ENCODE measurements around the gene SPRY2.
A peak's percentile ranks its signal among the peaks of the same experiment; 100 is the strongest.
"Not testable (repeated sequence)": the region's sequence is repeated elsewhere in the genome, so short reads cannot be mapped to it uniquely, and the experiment has no call there.

Gene SPRY2

GRCh38 chr13:80341101-80341755, at the start of gene SPRY2:
SPRY2 (minus strand) TSS chr13:80341126; CDS start chr13:80337705, 3,421 bp downstream.
- DNase-seq = peak; percentile 48

GRCh38 chr13:80390338-80390737, 49.4 kb upstream of the SPRY2 start:
- DNase-seq = no peak

- DNase-seq = no peak
Observed at GRCh38 chr13:80389073-80390038, 48.4 kb upstream of the SPRY2 start.

- no peak for DNase-seq
Observed at GRCh38 chr13:80388506-80388905, 47.6 kb upstream of the SPRY2 start.

GRCh38 chr13:80386592-80386991, 45.7 kb upstream of the SPRY2 start:
- no peak for DNase-seq

- DNase-seq = no peak
Observed at GRCh38 chr13:80386002-80386401, 45.1 kb upstream of the SPRY2 start.

- DNase-seq = no peak
Observed at GRCh38 chr13:80382576-80382975, 41.6 kb upstream of the SPRY2 start.

GRCh38 chr13:80379245-80379644, 38.3 kb upstream of the SPRY2 start:
- DNase-seq = no peak

- DNase-seq = no peak
Observed at GRCh38 chr13:80376554-80376953, 35.6 kb upstream of the SPRY2 start.

GRCh38 chr13:80374901-80375300, 34.0 kb upstream of the SPRY2 start:
- no peak for DNase-seq

GRCh38 chr13:80374444-80374843, 33.5 kb upstream of the SPRY2 start:
- DNase-seq = no peak

- DNase-seq = no peak
Observed at GRCh38 chr13:80371840-80372509, 31.0 kb upstream of the SPRY2 start.

GRCh38 chr13:80367473-80367872, 26.5 kb upstream of the SPRY2 start:
- DNase-seq = no peak

GRCh38 chr13:80363890-80364503, 23.1 kb upstream of the SPRY2 start:
- no peak for DNase-seq

- no peak for DNase-seq
Observed at GRCh38 chr13:80362481-80362880, 21.6 kb upstream of the SPRY2 start.

- DNase-seq = peak; percentile 2
Observed at GRCh38 chr13:80361883-80362327, 21.0 kb upstream of the SPRY2 start.

GRCh38 chr13:80361298-80361697, 20.4 kb upstream of the SPRY2 start:
- DNase-seq = no peak

- no peak for DNase-seq
Observed at GRCh38 chr13:80360453-80360800, 19.5 kb upstream of the SPRY2 start.

- no peak for DNase-seq
Observed at GRCh38 chr13:80359778-80360452, 19.0 kb upstream of the SPRY2 start.

- DNase-seq = no peak
Observed at GRCh38 chr13:80359414-80359777, 18.5 kb upstream of the SPRY2 start.

- not testable (repeated sequence) for DNase-seq
Observed at GRCh38 chr13:80355496-80356094, 14.7 kb upstream of the SPRY2 start.

GRCh38 chr13:80348750-80349149, 7.8 kb upstream of the SPRY2 start:
- DNase-seq = no peak
